A204.1 (cell line): ENCODE results near the gene EVX2.

Experiments used
- FAIRE-seq: peaks from 2 replicates; lab custom pipeline; 2012; peaks lifted over from hg19 to GRCh38; lab: Jason Lieb, UNC

Gene EVX2

DNA sequence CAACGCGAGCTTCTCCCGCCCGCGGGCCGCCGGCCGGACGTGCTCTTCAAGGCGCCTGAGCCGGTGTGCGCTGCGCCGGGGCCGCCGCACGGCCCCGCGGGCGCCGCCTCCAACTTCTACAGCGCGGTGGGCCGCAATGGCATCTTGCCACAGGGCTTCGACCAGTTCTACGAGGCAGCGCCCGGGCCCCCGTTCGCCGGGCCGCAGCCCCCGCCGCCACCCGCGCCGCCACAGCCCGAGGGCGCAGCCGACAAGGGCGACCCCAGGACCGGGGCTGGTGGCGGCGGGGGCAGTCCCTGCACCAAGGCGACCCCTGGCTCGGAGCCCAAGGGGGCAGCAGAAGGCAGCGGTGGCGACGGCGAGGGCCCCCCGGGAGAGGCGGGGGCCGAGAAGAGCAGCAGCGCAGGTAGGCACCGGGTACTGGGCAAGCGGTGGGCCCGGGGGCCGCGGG lies 24.0 kb upstream of the EVX2 start:
- FAIRE-seq: no peak

DNA sequence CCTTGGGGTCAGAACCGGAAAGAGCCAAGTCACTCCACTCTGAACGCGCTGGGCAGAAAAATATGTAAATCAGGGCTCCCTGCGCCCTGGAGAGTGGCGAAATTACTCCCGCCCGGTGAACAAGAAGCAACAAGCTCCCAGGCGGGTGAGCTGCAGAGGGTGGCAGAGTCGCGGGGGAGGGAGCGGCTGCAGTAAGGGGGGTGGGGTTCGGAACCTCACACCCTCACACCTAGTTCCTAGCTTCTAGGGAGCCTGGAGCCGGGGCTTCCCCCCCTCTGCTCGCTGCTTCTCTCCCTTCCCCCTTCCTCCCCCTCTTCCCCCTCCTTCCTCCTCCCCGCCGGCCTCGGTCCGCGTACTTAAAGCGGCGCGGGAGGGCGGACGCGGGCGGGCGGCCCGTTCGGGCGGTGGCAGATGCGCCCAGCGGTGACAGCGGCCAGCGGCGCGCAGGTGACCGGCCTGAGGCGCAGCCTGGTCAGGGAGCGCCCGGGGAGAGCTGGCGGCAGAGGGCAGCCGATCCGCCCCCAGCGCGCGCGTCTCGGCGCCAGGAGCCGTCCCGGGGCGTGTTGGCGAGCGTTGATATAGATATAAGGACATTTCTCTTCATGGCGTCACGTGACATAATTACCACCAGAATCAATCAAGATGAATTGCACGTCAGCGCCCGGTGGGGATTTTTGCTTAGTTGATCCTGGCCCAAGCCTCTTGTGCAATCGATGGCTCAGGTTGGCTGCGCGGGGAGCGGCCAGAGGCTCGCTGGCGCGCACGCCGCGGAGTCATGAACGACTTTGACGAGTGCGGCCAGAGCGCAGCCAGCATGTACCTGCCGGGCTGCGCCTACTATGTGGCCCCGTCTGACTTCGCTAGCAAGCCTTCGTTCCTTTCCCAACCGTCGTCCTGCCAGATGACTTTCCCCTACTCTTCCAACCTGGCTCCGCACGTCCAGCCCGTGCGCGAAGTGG lies 23.1 kb upstream of the EVX2 start, which contains the start of gene HOXD11:
Gene HOXD11 (plus strand): TSS at position 700 of the 959 bp plus-strand sequence. CDS start 76 bp downstream, at position 776.
- no peak for FAIRE-seq

DNA sequence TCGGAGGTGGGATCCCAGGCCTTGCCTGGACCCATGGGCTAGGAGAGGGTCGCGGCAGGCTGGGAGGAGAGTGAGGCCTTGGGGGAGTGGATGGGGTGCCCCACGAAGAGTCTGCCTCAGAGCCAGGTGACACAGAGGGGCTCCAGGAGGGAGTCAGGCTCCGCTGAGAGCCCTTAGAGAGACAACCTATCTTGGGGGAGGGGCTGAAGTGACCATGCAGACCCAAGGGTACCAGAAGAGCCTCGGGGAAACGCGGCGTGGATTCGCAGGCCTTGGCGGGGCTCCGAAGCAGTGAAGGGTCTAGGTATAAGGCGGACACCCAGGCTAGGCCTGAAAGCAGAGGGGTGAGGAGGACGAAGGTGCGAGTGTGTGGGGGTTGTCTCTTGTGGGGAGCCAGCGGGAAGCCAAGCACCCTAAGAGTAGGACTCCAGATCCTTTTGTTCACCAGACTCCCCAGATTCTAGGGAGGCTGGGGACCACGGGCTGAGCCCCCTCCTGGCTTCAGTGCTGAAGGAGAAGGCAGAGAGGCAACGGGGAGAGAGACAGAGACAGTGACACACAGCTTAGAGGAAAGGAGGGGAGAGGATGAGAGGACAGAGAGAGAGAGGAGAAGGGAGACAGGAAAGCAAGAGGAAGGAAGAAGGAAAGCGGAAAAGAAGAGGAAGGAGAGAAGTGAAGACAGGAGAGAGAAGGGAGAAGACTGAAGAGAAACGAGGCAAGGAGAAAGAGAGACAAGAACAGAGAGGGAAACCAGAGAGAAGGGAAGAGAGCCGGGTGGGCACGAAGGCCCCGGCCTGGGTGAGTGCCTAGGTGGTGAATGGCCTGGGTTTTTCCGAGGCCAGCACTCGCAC lies 22.2 kb upstream of the EVX2 start:
- FAIRE-seq: no peak

DNA sequence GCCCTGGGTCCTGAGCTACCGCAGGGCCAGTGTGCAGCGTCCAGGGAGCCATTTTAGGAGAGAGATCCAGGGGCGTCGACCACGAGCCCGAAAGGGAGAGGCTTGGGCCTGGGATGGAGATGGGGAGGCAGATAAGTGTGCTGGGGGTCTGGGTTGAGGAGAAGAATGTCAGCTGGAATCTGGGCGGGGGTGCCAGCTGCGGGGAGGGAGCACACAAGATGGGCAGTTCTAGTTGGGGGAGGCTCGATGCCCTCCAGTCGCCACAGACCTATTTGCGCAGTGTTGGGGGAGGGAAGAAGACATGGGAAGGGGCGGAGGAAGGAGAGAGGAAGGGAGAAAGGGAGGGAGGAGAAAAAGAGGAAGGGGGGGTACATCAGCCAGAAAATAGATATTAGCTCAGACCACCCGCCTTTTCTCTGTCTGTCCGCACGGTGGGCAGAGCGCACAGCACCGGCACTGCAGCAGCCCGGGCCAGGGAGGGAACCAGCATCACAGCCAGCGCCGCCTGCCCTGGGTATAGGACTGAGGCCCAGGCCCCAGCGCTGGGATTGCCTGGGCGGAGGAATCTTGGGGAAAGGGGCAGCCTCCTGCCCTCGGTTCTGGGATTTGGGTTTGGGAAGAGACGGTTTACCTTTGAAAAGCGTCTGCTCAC lies 21.4 kb upstream of the EVX2 start:
- no peak for FAIRE-seq

DNA sequence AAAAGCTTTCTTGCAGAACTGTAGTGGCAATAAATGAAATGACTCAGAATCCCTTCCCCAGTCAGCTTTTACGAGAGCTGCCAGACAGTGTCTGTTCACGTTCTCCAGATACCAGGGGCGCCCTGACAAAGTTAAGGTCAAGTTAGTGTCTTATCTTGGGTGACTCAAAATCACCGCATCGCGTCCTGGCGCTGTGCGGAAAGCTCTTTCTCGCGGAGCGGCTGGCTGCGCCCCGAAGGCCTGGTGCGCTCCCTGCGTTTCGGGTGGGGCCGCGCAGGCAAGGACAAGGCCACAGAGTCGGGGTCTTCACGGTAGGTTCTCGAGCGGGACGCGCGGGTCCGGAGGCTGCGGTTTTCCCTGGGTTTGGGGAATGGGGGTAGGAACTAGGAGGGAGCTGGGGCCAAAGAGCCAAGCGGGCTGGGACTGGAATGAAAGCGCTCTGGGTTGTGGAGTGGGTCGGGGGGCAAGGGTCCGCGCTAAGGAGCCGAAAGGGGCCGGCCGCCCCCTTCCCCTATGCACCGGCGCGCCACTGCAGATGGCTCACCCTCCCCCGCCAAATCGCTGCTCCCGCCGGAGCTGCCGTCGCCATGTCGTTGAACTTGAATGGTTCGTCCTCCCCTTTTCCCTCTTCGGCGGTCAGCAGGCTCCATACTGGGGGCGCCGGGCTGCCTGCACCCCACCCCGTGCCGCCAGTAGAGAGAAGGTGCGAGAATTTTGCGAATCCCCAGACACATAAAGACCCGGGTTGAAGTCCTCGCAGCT lies 20.7 kb upstream of the EVX2 start:
- FAIRE-seq: no peak

DNA sequence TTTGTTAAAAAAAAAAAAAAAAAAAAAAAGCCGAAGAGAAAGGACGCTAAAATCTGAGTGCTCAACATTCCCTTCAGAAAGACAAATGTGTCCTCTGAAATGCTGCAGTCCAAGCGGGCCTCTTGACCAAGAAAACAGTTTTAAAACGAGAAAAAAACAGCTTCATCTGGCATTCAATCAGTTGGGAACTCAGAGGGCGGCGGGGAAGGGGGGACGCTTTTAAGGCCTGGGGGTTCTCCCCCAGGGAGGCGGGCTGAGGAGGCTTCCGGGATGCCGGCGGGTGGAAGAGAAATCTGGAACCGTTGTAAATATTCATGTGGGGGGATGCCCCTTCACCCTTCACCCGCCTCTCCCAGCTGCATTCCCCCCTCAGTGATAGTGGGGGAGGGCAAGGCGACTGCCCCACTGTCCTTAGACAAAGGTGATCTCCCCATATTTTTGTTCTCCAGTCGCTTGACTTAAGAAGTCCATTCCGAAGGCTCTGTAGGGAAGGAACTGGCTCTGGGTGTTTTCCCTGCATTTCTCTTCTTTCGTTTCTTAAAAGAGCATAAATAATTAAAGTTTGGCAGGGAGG lies 20.1 kb upstream of the EVX2 start:
- no peak for FAIRE-seq

DNA sequence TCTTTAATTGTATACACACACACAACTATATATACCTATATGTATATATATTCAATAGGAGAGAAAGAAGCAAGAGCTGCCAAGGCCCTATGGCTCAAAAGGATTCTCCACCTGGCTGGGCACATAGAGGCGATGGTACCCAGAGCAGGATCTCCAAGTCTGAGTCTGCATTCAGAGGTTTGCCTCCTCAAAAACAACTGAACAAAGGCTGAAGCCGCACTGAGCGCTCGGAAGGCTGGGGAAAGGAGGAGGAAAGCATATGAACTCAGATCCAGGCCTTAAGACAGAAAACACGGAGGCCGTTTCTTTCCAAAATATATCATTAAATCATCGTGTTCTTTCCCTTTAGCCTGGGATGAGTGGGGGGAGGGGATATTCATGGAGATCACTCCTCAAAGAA lies 19.4 kb upstream of the EVX2 start:
- no peak for FAIRE-seq

DNA sequence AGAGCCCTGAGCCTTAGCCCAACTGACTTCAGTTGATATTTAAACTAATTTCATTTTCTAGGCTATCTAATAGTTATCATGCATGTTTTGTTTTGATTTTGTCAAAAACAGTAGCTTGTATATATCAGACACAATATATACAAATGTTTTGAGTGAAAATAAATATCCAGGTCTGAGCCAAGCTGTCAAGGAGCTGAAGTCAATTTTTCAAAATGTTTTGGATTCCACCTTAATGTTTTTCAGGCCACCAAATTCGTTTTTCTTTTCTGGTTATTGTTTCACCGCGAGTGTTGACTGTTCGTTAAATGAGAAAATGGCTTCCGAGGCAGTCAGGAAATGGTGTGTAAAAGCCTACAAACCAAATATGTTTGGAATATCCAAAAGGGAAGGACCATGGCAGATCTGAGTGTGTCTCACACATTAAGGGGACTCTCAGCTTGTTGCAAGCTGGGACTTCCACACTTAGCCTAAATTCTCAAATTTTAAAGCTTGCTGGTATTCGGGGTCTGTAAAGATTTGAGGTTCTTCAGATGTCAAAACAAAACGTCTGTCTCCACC lies 18.6 kb upstream of the EVX2 start:
- FAIRE-seq: no peak

DNA sequence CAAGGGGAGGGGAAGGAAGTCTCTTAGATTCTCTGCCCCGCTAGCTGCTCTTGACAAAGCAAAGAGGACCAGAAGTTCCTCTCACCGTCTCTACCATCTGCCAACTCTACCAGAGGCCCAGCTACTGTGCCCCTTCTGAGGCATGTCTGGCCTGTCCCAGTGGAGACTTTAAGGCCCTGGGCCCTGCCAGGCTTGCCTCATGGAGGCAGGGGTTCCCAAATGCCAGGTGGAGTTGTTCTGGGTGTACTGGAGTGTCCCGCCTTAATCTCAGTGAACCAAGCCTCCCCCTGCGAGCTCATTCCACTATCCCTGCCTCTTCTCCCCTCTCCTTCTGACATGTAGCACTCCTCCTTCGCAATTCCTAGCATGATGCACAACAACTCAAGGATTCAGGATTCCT lies 18.1 kb upstream of the EVX2 start:
- FAIRE-seq: no peak

DNA sequence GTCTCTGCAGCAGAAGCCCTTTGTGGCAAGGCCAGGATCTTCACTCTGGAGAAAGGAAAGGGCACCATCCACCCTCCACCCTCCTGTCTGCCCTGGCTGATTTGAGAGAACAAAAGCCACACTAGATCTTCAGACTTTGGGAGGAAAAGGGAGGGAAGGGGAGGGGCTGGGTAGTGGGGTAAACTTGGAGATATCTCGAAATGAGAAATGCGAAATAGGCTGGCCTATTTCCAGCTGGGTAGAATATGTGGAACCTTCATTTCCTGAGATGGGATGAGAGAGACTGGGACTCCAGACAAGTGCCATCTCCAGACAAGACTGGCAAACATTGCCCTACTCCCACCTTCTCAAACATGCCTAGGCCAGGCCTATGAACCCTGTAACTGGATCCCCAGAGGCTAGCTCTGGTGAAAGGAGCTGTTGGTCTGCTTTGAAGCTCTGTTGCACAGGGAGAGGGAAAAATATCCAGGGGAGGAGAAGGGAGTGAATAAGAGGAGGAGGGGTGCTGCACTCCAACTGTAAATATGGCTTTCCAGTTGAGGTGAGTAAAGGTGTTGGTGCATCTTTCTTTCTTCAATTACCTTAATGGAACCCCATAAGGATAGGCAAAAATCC lies 17.6 kb upstream of the EVX2 start:
- FAIRE-seq: no peak

DNA sequence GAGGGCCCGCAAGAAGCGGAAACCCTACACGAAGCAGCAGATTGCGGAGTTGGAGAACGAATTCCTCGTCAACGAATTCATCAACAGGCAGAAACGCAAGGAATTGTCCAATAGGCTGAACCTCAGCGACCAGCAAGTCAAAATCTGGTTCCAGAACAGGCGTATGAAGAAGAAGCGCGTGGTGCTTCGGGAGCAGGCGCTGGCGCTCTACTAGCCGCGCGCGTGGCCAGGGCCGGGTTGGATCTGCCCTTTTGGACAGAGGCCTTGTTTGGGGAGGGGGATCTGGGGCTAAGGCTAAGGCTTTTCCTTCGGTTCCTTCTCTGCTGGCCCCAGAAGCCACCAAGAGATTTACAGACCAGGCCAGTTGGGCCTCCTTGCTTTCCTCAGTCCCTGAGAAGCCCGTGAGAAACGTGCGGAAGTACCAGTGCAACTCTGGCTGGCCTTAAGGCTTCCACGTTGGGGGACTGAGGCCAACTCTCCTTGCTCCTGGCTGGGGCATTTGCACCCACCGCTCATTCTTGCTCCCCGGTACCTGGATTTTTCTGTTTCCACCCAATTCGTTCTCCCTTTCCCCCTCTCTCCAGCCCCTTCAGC lies 16.9 kb upstream of the EVX2 start:
- no peak for FAIRE-seq

DNA sequence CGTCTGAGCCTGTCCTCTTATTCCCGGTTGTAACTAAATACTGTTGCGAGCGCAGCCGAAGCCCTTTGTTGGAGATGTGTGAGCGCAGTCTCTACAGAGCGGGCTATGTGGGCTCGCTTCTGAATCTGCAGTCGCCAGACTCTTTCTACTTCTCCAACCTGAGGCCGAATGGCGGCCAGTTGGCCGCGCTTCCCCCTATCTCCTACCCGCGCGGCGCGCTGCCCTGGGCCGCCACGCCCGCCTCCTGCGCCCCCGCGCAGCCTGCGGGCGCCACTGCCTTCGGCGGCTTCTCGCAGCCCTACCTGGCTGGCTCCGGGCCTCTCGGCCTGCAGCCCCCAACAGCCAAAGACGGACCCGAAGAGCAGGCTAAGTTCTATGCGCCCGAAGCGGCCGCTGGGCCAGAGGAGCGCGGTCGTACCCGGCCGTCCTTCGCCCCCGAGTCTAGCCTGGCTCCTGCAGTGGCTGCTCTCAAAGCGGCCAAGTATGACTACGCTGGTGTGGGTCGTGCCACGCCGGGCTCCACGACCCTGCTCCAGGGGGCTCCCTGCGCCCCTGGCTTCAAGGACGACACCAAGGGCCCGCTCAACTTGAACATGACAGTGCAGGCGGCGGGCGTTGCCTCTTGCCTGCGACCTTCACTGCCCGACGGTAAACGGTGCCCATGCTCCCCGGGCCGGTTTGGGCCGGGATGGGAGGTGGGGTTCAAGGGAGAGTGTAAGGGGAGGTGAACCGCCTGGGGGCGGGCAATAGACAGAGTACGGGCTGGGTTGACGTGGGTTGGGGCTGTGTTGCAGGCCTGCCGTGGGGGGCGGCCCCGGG lies 16.2 kb upstream of the EVX2 start, which contains the start of gene HOXD12:
Gene HOXD12 (plus strand): TSS at position 68 of the 819 bp plus-strand sequence. CDS start 7 bp downstream, at position 75.
- no peak for FAIRE-seq

DNA sequence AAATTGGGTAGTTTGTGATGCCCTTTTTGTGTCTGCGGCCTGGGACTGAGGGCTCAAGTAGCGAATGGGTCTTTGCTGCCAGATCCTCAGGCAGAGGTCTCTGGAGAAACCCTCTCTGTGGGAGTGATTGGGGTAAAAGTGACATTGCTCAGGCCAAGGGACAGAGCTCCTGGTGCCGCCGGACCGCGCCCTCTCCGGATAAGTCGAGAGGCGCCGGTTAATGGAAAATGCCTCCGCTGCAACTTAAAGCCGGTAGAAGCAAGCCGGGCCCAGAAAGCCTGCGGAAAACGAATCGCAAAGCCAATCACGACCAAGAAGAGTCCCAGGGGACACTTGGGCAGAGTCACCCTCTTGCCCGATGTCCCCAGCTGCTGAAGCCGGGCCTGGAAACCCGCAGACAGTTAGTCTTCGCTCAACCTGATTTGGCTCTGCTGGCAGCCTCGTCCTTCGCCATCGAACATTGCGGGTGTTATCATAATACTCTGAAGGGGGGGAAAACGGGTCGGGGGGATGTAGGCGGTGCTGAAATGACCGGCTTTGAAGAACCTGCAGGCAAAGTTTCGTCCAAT lies 15.5 kb upstream of the EVX2 start:
- FAIRE-seq: no peak

DNA sequence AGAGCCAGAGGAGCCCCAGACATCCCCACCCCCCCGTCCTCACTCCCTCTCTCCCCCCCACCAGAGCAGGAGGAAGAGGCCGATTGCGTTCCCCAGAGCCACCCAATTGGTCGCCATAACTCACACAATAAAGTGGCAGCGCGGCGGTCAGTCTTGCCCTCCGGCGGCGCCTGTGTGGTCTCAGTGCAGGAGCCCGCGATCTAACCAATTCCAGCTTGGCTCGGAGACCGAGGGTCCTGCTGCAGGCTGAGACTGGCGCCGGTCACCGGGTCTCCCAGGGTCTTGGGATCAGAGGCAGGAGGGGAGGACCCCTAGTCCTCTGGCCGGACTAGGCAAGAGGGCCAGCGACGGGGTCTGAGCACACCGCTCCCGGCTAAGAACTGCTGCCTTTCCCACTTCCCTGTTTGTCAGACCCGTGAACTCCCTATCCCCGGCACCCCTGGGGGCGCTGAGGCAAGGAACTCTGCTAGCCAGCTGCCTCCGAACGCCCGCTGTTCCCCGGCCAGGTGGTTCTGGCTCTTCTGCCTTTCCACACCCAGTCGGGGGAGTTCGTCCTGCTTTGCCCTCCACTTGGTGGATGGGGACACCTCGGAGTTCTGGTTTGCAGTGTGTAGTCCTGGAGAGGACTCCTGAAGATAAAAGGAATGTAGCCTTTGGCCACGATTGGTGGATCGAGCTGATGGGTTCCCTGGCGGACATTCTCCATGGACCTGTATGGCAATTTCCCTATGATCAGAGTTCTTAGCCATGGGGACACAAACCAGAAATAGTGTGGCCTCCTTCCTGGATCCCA lies 14.8 kb upstream of the EVX2 start:
- no peak for FAIRE-seq

DNA sequence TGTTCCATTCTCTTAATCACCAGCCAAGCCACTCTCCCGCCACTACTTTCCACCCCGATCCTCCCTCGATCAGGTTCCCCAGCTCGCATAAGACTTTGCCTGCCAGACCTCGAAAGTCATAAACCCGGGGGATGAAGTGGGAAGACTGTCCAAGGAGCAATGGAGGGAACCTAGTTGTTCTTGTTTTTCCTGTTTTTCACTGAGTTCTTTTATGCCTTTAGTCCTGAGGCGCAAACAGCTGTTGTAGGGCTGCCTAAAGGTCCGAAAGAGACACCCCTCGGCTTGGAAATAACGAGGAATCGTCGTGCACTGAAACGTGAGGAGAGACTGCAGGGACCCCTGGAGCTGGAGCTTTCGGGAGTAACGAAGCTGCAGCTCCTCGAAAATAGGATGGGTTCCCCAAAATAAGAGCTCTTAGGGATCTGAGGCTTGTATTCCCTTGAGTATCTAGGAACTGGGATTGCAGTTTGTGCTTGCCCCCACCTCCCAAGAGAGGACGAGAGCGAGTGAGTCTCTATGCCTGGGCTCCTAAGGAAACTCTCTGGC lies 14.1 kb upstream of the EVX2 start:
- FAIRE-seq: no peak

DNA sequence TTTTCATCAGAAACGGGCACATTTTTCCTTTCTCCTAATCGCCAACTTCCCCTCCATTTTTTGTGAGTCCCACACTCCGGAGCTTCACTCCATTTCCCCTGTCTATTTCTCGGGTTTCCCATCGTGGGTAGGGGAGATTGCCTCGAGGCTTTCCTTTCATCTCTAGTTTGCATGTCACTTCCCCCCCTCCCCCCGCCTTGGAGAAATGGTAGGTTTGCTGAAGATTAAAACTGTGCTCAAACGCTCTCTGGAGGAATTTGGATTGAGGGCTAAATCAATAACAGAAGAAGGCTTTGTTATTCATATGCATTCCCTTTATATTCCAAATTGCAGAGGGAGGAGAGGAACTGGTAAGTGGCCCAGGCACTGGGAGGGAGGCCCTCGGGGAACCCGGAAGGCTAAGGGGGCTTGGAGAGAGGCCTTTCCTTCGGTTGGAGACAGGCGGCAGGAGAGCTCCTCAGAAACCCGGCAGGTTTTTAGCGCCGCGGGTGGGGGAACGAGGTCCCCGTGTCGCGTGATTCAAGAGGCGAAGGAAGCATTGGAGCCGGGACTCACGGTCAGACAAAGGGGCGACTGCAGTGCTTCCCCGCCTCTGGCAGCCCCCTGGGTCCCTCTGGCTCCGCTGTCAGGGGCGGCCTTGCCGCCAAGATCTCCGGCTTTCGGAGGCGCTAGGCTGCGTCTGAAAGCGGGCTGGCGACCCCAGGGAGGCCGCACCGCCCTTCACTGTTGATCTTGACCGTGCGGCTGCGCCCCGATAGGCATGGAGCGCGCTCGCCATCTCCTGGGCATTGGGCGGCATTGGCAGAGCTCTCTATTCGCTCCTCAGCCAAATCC lies 13.4 kb upstream of the EVX2 start:
- FAIRE-seq: no peak
